ENCODE measurements around the gene KIF7.

KIF7 gene

DNA sequence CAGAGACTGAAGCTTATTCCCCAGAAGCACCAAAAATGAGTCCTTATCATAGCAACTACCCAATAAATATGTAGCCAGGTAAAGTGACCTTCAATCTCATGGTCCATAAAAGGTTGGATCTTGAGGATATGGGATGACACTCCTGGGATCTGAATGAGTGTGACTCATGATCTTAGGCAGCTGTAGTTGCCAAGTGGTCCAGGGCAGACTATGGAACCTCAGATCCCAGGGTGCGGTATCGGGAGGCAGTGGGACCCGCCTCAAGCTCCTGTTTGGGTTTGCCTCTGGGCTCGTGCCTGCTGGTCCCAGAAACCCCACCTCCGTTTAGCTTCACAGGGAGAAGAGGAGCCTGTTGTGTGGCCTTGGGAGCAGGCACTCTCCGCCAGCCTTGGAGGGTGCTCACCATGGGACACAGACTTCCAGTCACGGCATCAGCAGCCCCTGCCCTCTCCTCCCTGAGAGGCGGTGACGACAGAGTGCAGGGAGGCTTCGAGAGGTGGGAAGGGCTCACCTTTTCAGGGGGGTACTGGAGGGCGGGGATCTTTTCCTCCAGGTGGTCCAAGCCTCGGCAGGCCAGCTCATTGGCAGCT is 15.8 kb upstream of the KIF7 start:
- DNase-seq (ENCODE audit: low spot score): no peak
- FAIRE-seq: no peak

- no peak for FAIRE-seq
Measured at GRCh38 chr15:89669941-89670340, 14.7 kb upstream of the KIF7 start.

DNA sequence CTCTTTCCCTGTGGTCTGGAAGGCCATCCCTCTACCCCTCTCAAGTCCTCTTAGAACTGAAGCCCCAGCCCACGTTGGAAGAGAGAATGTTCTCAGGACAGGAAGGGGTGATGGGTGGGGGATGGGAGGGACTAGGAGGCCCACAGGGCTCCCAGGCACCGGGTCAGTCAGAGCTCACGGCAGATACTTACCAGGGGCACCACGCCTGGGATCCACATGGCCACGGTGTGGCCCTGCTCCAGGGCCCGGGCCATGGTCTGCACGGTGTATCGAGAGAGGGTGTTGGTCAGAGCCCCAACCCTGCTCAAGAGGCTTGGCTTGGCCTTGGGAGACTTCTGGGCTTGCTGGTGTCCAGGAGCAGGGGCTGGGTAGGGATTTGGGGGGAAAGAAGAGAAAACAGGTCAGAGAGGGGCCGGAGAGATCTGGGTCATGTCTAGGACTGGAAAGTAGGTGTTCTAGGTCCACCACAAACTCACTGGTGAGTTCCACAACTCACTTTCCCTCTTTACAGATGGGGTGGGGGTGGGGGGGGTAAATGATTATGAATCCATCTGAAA is 14.1 kb upstream of the KIF7 start:
- no peak for DNase-seq (ENCODE audit: low spot score)
- no peak for FAIRE-seq

More at GRCh38 chr15:89669941-89670340, 14.7 kb upstream of the KIF7 start:
- no peak for DNase-seq (ENCODE audit: low spot score)

- no peak for FAIRE-seq
- DNase-seq (ENCODE audit: low spot score): no peak
Measured at GRCh38 chr15:89668171-89668570, 12.9 kb upstream of the KIF7 start.

DNA sequence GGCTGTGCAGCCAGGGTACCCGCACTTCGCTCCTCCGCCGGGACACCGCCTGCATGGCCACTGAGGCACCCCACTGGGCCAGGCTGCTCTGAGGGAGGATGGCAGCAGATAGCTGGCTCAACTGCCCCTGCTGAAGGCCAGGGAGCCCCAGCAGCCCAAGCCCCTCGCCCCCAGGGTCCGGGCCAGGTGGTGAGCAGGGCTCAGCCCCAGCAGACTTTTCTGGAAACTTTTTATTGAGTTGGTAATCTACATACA is 12.4 kb upstream of the KIF7 start:
- DNase-seq (ENCODE audit: low spot score) (no peak), FAIRE-seq (no peak)

DNA sequence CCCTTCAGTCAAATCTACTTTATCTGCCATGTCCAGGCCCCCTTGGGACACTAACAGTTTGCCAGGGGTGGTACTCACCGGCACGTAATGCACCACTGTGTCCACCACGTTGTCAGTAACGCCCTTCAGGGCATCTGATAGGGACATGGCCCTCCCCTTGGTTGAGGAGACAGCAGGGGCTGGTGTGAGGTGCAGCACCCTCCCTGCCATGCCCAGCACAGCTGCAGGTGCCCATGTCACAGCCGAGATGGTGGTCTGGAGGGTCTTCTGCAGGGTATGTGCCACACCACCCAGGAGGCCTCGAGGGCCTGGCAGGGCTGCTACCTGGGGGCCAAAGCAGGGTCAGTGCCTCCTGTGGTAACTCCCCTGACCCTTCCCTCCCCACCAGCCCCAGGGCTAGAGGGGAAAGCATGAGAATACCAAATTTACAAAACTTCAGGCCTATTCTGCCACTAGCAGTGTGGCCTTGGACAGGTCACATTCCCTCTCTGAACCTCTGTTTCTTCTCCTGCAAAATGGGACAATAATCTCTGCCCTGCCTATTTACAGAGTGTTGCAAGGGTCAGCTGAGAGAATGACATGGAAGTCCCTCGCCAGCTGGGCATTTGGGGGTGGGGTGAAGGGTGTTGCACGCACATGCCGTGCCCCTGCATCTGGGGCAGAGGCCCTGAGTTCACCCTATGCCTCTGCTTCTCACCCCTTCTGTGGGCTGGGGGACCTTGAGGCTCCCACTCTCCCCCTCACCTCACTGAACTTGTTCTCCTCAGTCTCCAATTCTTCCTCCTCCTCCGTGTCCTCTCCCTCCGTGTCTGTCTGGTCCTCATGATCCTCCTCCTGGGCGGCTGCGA is 11.8 kb upstream of the KIF7 start:
- no peak for DNase-seq (ENCODE audit: low spot score)
- FAIRE-seq: no peak

- DNase-seq (ENCODE audit: low spot score) (no peak), FAIRE-seq (no peak)
Measured at GRCh38 chr15:89666184-89666857, 11.1 kb upstream of the KIF7 start.

- no peak for DNase-seq (ENCODE audit: low spot score)
- no peak for FAIRE-seq
Measured at GRCh38 chr15:89665449-89666181, 10.3 kb upstream of the KIF7 start.

DNA sequence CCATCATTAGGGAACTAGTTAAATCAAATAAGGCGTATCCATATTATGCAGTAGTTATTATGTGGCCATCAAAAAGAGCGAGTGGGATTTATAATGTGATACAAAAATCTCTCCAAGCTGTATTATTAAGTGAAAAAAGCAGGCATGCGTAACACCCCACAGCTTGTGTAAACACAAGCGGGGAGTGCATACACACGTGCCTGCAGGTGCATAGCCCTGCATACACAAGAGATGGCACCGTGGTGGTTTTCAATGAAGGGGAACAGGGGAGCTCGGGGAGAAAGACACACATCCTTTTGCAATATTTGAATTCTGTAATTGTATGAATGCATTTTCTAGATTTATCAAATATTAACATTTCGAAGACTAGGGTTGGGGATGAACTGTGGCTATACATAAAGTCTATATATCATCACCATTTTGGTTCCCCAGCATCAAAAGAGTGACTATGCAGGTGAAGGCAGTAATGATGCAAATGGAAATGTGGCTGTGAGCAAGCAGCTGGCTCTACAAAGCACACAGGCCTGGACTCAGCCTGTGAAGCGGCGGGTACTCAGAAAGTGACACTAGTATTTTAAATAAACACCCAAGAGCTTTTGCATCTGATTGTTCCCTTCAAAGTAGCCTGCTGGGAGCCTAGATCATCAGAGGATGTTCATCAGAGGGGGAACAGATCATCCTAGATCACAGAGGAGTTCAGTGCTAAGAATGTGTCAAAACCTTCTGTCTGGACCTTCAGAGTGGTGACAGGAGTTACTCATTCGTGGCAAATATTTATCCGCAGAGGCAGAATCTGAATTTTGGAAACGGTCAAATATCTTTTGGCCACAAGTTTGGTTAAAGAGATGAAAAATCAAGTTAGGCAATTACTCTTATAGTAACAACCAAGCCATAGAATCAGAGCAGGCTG is 9.4 kb upstream of the KIF7 start:
- no peak for FAIRE-seq
- no peak for DNase-seq (ENCODE audit: low spot score)

GRCh38 chr15:89662893-89663626 is 7.8 kb upstream of the KIF7 start:
- FAIRE-seq: peak; percentile 86

DNA sequence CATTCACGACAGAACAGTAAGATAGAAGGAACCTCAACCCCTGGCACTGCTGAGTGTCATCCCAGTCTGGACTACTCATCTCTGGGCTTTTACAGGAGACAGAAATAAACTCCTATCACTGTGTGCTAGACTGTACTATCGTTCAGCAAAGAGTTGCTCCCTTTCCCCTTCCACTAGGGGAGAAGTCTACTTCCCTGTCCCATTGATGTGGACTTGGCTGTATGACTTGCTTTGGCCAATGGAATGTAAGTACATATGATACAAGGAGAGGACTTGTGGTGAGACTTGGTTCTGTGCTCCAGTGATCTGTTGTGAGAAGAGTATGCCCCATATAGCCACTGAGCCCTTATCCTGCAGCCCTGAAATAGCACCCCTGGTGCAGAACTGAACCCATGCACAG is 5.3 kb upstream of the KIF7 start:
- FAIRE-seq (no peak), DNase-seq (ENCODE audit: low spot score) (no peak)

More at GRCh38 chr15:89662893-89663626, 7.8 kb upstream of the KIF7 start:
- DNase-seq (ENCODE audit: low spot score): peak; percentile 89

DNA sequence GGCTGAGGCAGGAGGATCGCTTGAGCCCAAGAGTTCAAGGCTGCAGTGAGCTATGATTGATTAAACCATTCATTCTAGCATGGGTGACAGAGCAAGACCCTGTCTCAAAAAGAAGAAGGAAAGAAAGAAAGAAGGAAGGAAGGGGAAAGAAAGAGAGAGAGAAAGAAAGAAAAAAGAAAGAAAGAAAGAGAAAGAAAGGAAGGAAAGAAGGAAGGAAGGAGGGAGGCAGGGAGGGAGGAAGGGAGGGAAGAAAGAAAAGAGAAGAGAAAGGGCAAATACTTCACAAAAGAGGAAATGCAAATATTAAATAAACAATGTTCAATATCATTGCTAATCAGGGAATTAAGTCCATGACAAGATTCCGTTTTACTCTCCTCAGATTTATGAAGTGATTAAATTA is 4.0 kb upstream of the KIF7 start:
- no peak for DNase-seq (ENCODE audit: low spot score)
- FAIRE-seq: no peak

DNA sequence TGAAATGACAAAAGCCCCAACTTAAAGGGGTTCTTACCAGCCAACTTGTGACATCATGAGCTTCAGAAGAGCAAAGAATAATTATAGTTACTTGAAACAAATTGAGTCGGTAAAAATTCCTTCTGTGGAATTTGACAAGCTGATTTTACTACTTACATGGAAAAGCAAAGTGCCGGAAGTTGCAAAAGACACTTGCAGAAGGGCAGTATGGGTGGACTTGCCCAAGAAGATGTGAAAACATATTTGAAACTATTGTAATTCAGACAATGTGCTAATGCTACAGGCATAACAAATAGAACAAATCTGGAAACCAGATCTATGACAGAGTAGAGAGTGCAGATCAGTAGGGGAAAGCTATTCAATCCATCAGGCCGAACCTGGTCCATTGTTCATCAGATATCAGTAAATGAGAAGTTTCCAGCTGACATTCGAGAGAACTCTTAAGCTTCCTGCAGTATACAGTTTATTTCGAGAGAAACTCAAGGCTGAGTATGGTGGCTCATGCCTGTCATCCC is 2.5 kb upstream of the KIF7 start:
- FAIRE-seq (no peak), DNase-seq (ENCODE audit: low spot score) (no peak)

DNA sequence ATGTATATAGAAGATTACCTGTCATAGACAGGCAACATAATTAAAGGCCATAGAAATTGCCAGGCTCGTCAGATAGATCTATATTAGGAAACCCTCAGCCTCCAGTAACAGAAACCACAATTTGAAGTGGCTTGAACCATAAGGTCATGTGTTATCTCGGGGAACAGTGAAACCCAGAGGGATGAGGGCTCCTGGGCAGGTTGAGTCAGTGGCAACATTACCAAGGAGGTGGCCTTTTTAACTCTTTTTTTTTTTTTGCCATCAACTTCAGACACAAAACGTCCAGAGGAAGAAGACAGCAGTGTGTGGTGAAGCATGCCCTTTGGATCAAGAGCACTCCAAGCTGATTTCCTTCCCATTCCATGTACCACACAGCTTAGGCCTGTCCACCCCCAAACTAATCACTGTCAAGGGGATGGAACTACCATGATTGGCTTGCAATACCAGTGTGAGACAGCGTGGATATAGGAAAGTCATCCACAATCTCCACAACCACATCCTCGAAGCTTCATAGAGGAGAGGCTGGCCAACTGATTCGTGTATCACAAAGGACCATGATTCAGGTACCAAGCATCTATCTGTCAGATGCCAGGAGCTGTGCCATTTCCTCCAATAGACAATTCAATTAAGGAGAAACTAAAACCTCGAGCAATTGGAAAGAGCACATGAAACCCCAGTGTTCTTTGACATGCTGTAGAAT is 999 bp upstream of the KIF7 start:
- peak; percentile 67 for DNase-seq (ENCODE audit: low spot score)
- FAIRE-seq: no peak

- FAIRE-seq: no peak
- peak; percentile 9 for DNase-seq (ENCODE audit: low spot score)
Measured at GRCh38 chr15:89654301-89654761, 936 bp downstream of the KIF7 start.

GRCh38 chr15:89653578-89653977 is 1.7 kb downstream of the KIF7 start:
- FAIRE-seq: no peak
- DNase-seq (ENCODE audit: low spot score): no peak

GRCh38 chr15:89652666-89653065 is 2.6 kb downstream of the KIF7 start:
- no peak for FAIRE-seq
- no peak for DNase-seq (ENCODE audit: low spot score)

DNA sequence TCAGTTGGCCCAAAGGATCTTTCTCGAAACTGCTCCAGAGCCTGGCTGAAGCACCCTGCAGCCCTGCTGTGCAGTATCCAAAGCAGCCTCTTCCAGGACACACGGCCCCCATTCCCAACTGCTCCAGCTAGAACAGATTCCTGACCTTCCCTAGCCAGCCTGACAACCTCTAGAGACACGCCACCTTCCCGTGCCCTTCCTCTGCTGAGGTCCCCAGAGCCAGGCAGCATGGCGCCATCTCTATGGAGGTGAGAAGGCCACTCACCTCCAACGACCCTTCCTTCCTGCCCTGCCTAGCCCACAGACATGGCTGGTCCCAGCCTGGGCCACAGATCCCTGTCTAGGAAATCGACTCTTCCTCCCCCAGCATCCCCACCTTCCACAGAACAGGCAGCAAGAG is 3.1 kb downstream of the KIF7 start:
- DNase-seq (ENCODE audit: low spot score) (no peak), FAIRE-seq (no peak)

DNA sequence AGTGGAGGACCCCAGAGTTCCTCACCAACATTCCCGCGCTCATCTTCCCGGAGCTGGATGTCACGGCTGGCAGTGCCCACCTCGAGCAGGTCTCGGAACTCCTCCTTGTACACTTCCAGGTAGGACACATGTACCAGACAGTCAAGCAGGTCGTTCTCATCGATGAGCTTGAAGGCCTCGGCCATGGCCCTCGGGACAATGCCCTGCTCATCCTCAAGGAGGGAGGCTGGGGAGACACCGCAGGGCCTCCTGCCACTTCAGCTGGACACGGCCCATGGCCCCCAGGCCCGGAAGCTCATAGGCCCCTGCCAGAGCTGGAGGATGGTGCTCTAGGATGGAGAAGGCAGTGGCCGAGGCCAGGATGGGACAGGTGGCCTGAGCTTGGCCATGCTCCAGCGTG is 5.6 kb downstream of the KIF7 start:
- no peak for DNase-seq (ENCODE audit: low spot score)
- no peak for FAIRE-seq

All from RCC 7860 (cell line).